Upper lobe of right lung (tissue), 1 donor: ENCODE results near the gene TPRA1. TPM values are rescaled to one million over a fixed set of nuclear protein-coding genes. Genes with fewer than 3 reads are reported as not detected.
A peak's percentile ranks its signal among the peaks of the same experiment; 100 is the strongest.

Experiments used
- ATAC-seq: fragments of 200-7000 bp; cut with Tn5 transposase; one replicate; pipeline ENCODE4 v1.9.1; 2020; ENCODE audit warnings: mild to moderate bottlenecking, moderate library complexity
- DNase-seq: peaks from one replicate; pipeline ENCODE4 v3.0.0-alpha.2; 2020
- H3K27ac ChIP-seq: fragments of 200-600 bp; one replicate; pipeline ENCODE4 v1.8.0; 2022
- H3K27me3 ChIP-seq: fragments of 200-600 bp; one replicate; pipeline ENCODE4 v1.8.0; 2022; ENCODE audit warnings: mild to moderate bottlenecking
- H3K36me3 ChIP-seq: fragments of 200-600 bp; one replicate; pipeline ENCODE4 v1.8.0; 2022
- H3K4me1 ChIP-seq: fragments of 200-600 bp; one replicate; pipeline ENCODE4 v1.8.0; 2022
- H3K4me3 ChIP-seq: fragments of 200-600 bp; one replicate; pipeline ENCODE4 v1.8.0; 2022; ENCODE audit warnings: mild to moderate bottlenecking
- H3K9me3 ChIP-seq: fragments of 200-600 bp; one replicate; pipeline ENCODE4 v1.8.0; 2022
- intact Hi-C: fragments of 100-400 bp; cut with DNase I; formaldehyde crosslinking; loops from one replicate; pipeline ENCODE4 v1.11.0; 2022
- total RNA-seq: library from RNA; stranded (reverse); fragmentation: NEBNext Ultra II Directional; extraction: Animal tissue kit (Norgen Biotek cat#: 25700); gene quantifications from one replicate; pipeline ENCODE4 v1.2.1, GENCODE V29; 2021
- TF ChIP-seq, protein P1 (sequence below): fragments of 200-600 bp; IDR thresholded peaks from one replicate; pipeline ENCODE4 v1.8.0; 2022; ENCODE audit warnings: antibody characterized with exemption
- donor health status: DM: no; HTN: yes; CAD: no; lungs with severe emphysema.

Gene TPRA1
- total RNA-seq, 1 donor from 2014 or later: 40.6 TPM

DNA sequence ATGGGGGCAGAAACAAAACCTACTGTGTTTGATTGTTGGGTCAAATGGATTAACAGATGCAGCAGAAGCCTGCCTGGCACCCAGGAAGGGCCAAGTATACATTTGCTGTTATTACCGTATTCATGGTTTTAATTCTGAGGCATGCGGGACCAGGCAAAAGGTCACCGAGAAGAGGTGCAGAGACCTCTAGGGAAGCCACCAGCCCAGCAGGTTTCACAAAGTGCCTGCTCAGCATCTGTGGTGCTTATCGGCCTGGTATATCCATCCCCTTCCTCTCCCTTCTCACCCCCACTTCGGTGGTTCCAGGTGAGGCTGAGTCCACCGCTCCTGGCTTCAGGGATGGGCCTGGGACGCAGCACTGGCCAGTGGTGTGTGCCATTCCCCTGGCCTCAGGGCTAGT, 13.1 kb downstream of the TPRA1 start:
- intact Hi-C loops: no loop called here
- Histone ChIP-seq H3K27ac (no peak overlapping the region), H3K4me1 (peaks cover 6% of the 10 kb centered on the region), H3K36me3 (peaks cover 39% of the 10 kb centered on the region), H3K9me3 (no peaks in the 10 kb centered on the region), H3K27me3 (no peaks in the 10 kb centered on the region), H3K4me3 (no peak overlapping the region)
- DNase-seq: no peak
- no peak for ATAC-seq
- TF ChIP-seq, protein P1, sequence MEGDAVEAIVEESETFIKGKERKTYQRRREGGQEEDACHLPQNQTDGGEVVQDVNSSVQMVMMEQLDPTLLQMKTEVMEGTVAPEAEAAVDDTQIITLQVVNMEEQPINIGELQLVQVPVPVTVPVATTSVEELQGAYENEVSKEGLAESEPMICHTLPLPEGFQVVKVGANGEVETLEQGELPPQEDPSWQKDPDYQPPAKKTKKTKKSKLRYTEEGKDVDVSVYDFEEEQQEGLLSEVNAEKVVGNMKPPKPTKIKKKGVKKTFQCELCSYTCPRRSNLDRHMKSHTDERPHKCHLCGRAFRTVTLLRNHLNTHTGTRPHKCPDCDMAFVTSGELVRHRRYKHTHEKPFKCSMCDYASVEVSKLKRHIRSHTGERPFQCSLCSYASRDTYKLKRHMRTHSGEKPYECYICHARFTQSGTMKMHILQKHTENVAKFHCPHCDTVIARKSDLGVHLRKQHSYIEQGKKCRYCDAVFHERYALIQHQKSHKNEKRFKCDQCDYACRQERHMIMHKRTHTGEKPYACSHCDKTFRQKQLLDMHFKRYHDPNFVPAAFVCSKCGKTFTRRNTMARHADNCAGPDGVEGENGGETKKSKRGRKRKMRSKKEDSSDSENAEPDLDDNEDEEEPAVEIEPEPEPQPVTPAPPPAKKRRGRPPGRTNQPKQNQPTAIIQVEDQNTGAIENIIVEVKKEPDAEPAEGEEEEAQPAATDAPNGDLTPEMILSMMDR: no peak

- Histone ChIP-seq H3K36me3 (peaks cover 39% of the 10 kb centered on the region), H3K27me3 (no peaks in the 10 kb centered on the region), H3K9me3 (no peaks in the 10 kb centered on the region), H3K4me1 (peaks cover 6% of the 10 kb centered on the region), H3K4me3 (no peak overlapping the region), H3K27ac (no peak overlapping the region)
- ATAC-seq: peak; percentile 92
- intact Hi-C loops: no loop called here
- DNase-seq: peak; percentile 91
- TF ChIP-seq, protein P1: peak; percentile 97
These were observed 15.4 kb downstream of the TPRA1 start for GRCh38 chr3:127574880-127575878.

DNA sequence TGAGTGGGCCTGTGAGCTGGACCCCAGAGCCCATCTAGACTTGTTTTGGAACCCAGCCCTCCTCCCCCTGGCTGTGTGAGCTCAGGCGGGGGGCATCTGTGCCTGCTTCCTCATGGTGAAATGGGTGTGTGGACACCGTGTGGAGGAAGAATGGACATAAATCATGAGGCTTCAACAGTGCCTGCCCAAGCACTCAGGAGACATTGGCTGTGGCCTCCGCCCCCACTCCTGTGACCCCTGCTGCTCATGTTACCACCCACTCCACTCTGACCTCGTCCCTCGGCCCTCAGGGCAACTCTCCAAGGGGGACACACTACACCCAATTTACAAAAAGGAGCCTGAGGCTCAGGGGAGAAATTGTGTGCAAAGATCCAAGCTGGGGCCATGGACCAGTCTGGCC, 16.6 kb downstream of the TPRA1 start:
- DNase-seq: no peak
- intact Hi-C loops: no loop called here
- ATAC-seq: no peak
- peaks cover 6% of the 10 kb centered on the region for H3K4me1 ChIP-seq
- no peaks in the 10 kb centered on the region for H3K9me3 ChIP-seq
- H3K27me3 ChIP-seq: no peaks in the 10 kb centered on the region
- H3K36me3 ChIP-seq: peaks cover 28% of the 10 kb centered on the region
- no peak overlapping the region for H3K27ac ChIP-seq
- TF ChIP-seq, protein P1: no peak
- H3K4me3 ChIP-seq: no peak overlapping the region

DNA sequence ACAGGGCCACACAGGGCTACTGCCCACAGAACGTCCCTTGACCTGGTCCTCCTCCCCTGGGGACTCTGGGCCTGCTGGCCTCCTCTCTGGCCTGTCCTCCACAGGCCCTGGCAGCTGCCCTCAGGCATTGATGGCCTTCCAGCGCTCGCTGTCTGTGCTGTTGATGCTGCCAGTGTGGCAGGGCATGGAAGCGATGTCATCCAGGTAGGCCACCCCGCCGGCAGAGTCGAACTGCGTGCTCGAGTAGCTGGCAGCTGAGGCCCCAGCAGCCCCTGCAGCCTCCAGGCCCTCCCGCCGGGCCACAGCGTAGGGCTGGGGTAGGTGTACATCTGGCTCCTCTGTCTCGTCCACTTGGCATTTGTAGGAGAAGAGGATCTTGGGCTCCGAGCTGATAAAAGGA, 17.1 kb downstream of the TPRA1 start:
- H3K27me3 ChIP-seq: no peaks in the 10 kb centered on the region
- no peak overlapping the region for H3K27ac ChIP-seq
- DNase-seq (no peak), ATAC-seq (no peak)
- H3K9me3 ChIP-seq: no peaks in the 10 kb centered on the region
- intact Hi-C loops: no loop called here
- TF ChIP-seq, protein P1: no peak
- H3K36me3 ChIP-seq: peaks cover 28% of the 10 kb centered on the region
- H3K4me3 ChIP-seq: no peak overlapping the region
- H3K4me1 ChIP-seq: peaks cover 6% of the 10 kb centered on the region

DNA sequence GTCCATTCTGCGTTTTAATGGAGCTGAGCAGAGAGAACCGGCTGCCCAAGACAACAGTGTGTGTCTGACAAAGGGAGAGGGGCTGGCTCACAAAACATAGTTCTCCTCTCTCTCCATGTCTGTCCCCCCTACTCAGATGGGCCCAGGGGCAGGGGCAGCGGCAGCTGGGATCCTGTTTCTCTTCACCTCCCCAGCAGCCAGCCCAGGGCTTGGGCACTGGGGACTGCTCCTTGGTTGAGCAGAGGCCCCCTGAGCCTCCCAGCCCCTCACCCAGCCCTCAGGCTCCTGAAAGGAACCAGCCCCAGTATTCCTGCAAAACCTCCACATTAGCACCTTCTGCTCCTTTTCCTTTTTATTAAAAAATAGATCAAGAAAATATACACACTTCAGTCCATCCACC, 17.8 kb downstream of the TPRA1 start:
- no peak for DNase-seq
- H3K4me3 ChIP-seq: no peak overlapping the region
- no peak overlapping the region for H3K27ac ChIP-seq
- intact Hi-C loops: no loop called here
- H3K4me1 ChIP-seq: peaks cover 6% of the 10 kb centered on the region
- ATAC-seq: no peak
- TF ChIP-seq, protein P1: no peak
- peaks cover 23% of the 10 kb centered on the region for H3K36me3 ChIP-seq
- no peaks in the 10 kb centered on the region for H3K9me3 ChIP-seq
- H3K27me3 ChIP-seq: no peaks in the 10 kb centered on the region
